Epithelial cell of proximal tubule (primary cell): Measurements from ENCODE around the gene C17orf107. TPM values are rescaled to one million over a fixed set of nuclear protein-coding genes. Genes with fewer than 3 reads are reported as not detected.

ENCODE experiments used
- DNase-seq: peaks from one replicate; pipeline ENCODE4 v3.0.0-alpha.2; 2011; ENCODE audit warnings: low read depth
- H3K4me3 ChIP-seq: 2 replicates; pipeline ENCODE4 v1.5.1; 2011; ENCODE audit warnings: low read depth, mild to moderate bottlenecking, low read length
- total RNA-seq: library from RNA; depleted of rRNA; stranded (reverse); fragments of >200 nt; gene quantifications from 2 replicates; pipeline ENCODE4 v1.2.3, GENCODE V29; 2015
- TF ChIP-seq, protein P1 (sequence below): conservative IDR thresholded peaks from 2 replicates; pipeline ENCODE4 v1.5.1; 2012; ENCODE audit warnings: low read depth, mild to moderate bottlenecking, low read length

Gene C17orf107
- total RNA-seq, 1 donor from 2014 or later: 1.3 TPM

DNA sequence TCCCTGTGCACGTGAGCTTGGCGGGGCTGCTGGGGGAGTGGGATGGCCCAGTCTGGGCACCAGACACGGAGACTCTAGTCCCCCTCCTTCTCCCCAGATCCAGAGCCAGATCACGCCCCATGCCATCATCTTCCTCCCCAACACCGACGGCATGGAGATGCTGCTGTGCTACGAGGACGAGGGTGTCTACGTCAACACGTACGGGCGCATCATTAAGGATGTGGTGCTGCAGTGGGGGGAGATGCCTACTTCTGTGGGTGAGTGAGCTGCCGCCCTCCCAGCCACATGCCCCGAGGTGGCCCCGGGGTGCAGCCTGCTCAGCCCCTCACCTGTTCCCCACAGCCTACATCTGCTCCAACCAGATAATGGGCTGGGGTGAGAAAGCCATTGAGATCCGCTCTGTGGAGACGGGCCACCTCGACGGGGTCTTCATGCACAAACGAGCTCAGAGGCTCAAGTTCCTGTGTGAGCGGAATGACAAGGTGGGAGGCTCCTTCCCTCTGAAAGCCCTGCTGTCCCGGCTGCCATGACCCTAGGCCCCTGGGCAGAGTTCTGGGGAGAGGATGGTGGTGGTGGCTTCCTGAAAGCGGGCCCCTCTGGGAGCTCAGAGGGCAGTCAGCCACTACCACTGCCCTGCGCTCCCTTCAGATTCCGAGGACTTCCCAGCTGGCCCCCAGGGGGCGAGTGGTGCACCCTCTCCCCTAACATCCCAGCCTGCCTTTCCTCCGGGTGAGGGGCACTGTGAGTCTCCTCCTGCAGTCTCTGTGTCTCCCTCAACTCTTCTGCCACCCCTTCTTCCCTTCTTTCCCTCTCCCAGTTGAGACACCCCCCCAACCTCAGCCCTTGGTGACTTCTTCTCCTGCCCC, 2.8 kb upstream of the C17orf107 start:
- TF ChIP-seq, protein P1, sequence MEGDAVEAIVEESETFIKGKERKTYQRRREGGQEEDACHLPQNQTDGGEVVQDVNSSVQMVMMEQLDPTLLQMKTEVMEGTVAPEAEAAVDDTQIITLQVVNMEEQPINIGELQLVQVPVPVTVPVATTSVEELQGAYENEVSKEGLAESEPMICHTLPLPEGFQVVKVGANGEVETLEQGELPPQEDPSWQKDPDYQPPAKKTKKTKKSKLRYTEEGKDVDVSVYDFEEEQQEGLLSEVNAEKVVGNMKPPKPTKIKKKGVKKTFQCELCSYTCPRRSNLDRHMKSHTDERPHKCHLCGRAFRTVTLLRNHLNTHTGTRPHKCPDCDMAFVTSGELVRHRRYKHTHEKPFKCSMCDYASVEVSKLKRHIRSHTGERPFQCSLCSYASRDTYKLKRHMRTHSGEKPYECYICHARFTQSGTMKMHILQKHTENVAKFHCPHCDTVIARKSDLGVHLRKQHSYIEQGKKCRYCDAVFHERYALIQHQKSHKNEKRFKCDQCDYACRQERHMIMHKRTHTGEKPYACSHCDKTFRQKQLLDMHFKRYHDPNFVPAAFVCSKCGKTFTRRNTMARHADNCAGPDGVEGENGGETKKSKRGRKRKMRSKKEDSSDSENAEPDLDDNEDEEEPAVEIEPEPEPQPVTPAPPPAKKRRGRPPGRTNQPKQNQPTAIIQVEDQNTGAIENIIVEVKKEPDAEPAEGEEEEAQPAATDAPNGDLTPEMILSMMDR: peak; percentile 8
- DNase-seq: no peak

DNA sequence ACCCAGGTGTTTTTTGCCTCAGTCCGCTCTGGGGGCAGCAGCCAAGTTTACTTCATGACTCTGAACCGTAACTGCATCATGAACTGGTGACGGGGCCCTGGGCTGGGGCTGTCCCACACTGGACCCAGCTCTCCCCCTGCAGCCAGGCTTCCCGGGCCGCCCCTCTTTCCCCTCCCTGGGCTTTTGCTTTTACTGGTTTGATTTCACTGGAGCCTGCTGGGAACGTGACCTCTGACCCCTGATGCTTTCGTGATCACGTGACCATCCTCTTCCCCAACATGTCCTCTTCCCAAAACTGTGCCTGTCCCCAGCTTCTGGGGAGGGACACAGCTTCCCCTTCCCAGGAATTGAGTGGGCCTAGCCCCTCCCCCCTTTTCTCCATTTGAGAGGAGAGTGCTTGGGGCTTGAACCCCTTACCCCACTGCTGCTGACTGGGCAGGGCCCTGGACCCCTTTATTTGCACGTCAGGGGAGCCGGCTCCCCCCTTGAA, 2.1 kb upstream of the C17orf107 start:
- no peak overlapping the region for H3K4me3 ChIP-seq
- DNase-seq: no peak
- TF ChIP-seq, protein P1: no peak

More for the DNA sequence above, 2.8 kb upstream of the C17orf107 start:
- no peak overlapping the region for H3K4me3 ChIP-seq

DNA sequence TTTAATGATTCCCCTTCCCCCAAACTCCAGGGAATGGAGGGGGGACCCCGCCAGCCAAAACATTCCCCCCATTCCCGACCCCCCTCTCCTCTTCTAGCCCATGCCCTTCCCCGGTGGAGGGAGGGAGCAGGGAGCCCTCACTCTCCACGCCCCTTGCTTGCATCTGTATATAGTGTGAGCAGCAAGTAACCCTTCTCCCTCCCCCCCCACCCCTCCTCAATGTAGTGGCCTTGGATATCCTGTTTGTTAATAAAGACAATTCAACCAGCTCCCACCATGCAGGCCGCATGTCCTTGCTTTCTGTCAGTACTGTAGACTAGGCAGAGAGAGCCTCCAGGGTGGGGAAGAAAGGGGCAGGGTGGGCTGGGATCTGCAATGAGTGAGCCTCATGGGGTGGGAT, 1.6 kb upstream of the C17orf107 start:
- H3K4me3 ChIP-seq: no peak overlapping the region
- no peak for DNase-seq
- TF ChIP-seq, protein P1: no peak

DNA sequence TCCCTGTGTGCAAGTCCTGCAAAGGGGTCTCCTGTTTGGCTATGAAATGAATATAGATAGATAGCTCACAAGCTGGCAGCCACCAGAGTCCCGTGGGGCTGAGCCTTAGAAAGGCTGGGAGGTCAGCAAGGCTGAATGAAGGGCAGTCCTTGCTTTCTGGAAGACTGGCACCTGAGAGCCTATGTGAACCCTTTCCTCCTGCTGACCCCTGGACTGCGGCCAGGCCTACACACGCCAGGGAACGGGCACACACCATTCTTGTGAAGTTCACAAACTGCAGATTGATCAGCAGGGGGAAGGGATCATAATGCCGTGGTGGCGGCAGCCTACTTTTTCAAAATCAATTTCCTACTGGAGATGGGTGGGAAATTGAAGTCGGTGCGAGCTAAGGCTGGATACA, 985 bp upstream of the C17orf107 start:
- DNase-seq: no peak
- no peak overlapping the region for H3K4me3 ChIP-seq

DNA sequence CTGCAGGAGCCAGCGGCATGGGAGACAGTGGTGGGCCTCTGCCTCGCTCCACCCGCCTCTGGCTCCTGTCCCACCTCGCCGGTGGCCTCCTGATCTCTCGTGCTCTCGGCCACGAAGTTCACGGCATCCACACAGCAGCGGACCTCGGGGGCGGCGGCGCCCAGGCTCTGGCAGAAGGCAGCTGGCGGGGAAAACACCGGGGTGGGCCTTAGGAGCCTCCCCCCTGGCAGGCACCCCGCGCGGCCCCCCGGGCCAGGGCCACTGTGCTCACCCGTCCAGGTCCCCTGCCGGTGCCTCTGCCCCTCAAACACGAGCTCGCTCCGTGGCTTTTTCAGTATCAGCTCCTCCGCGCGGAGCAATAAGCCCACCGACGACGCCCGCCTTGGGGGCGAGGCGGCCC, 409 bp upstream of the C17orf107 start:
- TF ChIP-seq, protein P1: no peak
- peak overlapping the region; percentile 50 for H3K4me3 ChIP-seq
- no peak for DNase-seq

More for the DNA sequence above, 985 bp upstream of the C17orf107 start:
- TF ChIP-seq, protein P1: no peak

DNA sequence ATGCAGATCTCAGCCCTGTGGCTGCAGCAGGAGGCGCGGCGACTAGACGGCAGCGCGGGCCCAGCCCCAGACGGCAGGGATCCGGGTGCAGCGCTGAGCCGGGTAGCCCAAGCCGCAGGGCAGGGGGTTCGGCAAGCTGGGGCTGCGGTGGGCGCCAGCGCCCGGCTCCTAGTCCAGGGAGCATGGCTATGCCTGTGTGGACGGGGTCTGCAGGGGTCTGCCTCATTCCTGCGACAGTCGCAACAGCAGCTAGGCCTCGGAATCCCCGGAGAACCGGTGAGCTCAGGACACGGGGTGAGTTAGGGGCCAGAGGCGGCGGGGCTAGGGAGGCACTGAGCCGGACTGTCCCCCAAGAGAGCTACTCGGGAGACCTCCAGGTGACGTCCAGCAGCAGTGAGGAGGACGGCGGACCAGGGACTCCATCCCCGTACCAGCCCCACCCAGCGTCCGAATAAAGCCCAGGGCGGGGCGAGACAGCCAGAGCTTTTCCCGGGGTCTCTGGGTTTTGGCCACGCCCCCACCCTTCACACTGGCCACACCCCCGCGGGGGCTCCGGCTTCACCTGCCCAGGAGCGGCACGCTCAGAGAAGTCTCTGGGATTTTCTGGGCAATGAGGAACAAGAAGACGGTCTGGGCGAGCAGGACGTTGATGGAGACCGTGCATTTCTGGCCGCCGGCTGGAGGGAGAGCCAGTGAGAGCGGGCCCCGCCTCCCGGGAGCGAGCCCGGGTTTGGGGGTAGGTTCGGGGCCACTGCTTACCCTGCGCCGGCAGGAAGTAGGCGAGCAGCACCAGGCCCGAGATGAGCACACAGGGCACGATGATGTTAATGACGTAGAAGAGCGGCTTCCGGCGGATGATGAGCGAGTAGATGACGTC, 1.1 kb downstream of the C17orf107 start:
- no peak overlapping the region for H3K4me3 ChIP-seq
- TF ChIP-seq, protein P1: no peak
- DNase-seq: no peak
